H1 (cell line): ENCODE results near the gene NDUFA13. TPM values are rescaled to one million over a fixed set of nuclear protein-coding genes. Genes with fewer than 3 reads are reported as not detected.

ENCODE experiments used
- CTCF ChIP-seq, 3 experiments: IDR thresholded peaks; 1 replicate in 2 of 3; 2 replicates in 1 of 3; pipeline versions ENCODE4 v1.5.1 to v1.6.1; 2011; ENCODE audit warnings: low read length in 3 of 3, mild to moderate bottlenecking in 3 of 3, inconsistent platforms in 2 of 3, low read depth in 1 of 3, moderate library complexity in 1 of 3; ENCODE audit not compliant: insufficient read depth in 1 of 3; ENCODE audit errors: control extremely low read depth in 1 of 3
- GABPA ChIP-seq: IDR thresholded peaks from 2 replicates; pipeline ENCODE4 v1.6.1; 2011; ENCODE audit warnings: mild to moderate bottlenecking, low read length, moderate library complexity, borderline replicate concordance; ENCODE audit not compliant: insufficient read depth
- JUND ChIP-seq: IDR thresholded peaks from 2 replicates; pipeline ENCODE4 v1.6.1; 2011; ENCODE audit warnings: mild to moderate bottlenecking, improper control_type of control experiment, low read length
- KDM1A ChIP-seq: fragments of 200-600, 300-600 bp; sonication (generic); IDR thresholded peaks from 2 replicates; pipeline ENCODE4 v1.7.1; 2016; ENCODE audit warnings: mild to moderate bottlenecking, low read length, borderline replicate concordance
- RNF2 ChIP-seq: fragments of 200-900, 300-1000 bp; sonication (generic); IDR thresholded peaks from 2 replicates; pipeline ENCODE4 v1.7.1; 2016; ENCODE audit warnings: borderline replicate concordance, low read depth, mild to moderate bottlenecking, antibody characterized with exemption, low read length; ENCODE audit not compliant: poor library complexity, severe bottlenecking; ENCODE audit errors: missing control alignments
- SAP30 ChIP-seq: fragments of 300-600 bp; sonication (generic); IDR thresholded peaks from 2 replicates; pipeline ENCODE4 v1.7.1; 2012; ENCODE audit warnings: low read length, moderate library complexity, mild to moderate bottlenecking, inconsistent platforms; ENCODE audit not compliant: insufficient read depth, insufficient replicate concordance
- USF2 ChIP-seq: IDR thresholded peaks from 2 replicates; pipeline ENCODE4 v1.6.1; 2011; ENCODE audit warnings: low read length, improper control_type of control experiment
- polyA plus RNA-seq, 7 experiments: library from polyadenylated mRNA; depleted of rRNA in 3 of 7; stranded (reverse) in 5 of 7; unstranded in 2 of 7; fragments of >200 nt in 5 of 7; fragments of 200-250 nt in 2 of 7; gene quantifications; 1 replicate in 5 of 7; 2 replicates in 1 of 7; 4 replicates in 1 of 7; pipeline versions ENCODE4 v1.2.1 to v1.2.3, GENCODE V29; 2011 to 2013; ENCODE audit warnings: missing spikeins in 2 of 7, mixed read lengths in 2 of 7
- total RNA-seq: library from RNA; stranded (reverse); fragmentation: NEBNext Ultra II Directional; extraction: Animal tissue kit (Norgen Biotek cat#: 25700); gene quantifications from 2 replicates; pipeline ENCODE4 v1.2.1, GENCODE V29; 2021

The NDUFA13 gene
- total and polyA plus RNA-seq, 2 of the 8 experiments (the other 6 are each of a cell fraction or from before 2014, with no cell fraction given): 413 to 1,105 TPM

- TF ChIP-seq CTCF (IDR thresholded peaks at IDR 0.05; ENCODE audit: control extremely low read depth in 1 of 3, insufficient read depth in 1 of 3, low read depth in 1 of 3, low read length in 3 of 3): peak; percentile 94 to 96 (median 96)
- peak; percentile 82; the same call in 1 of the 2 replicates for TF ChIP-seq GABPA
- TF ChIP-seq JUND: no peak
- TF ChIP-seq USF2: no peak
- no peak for TF ChIP-seq KDM1A
- no peak for TF ChIP-seq SAP30
- TF ChIP-seq RNF2: no peak
- TF ChIP-seq, all 59 proteins: peak for 10
These were observed 16.2 kb downstream of the NDUFA13 start (continued) for GRCh38 chr19:19531951-19532805.
